GM12873 (cell line): ENCODE data around the gene SYT1.

Source experiments
- TF ChIP-seq, protein P1 (sequence below): IDR thresholded peaks from 2 replicates; pipeline ENCODE4 v1.5.1; 2012; ENCODE audit warnings: low read depth, mild to moderate bottlenecking, moderate library complexity, low read length, control low read depth; ENCODE audit not compliant: insufficient read depth; ENCODE audit errors: missing control alignments

SYT1 gene

DNA sequence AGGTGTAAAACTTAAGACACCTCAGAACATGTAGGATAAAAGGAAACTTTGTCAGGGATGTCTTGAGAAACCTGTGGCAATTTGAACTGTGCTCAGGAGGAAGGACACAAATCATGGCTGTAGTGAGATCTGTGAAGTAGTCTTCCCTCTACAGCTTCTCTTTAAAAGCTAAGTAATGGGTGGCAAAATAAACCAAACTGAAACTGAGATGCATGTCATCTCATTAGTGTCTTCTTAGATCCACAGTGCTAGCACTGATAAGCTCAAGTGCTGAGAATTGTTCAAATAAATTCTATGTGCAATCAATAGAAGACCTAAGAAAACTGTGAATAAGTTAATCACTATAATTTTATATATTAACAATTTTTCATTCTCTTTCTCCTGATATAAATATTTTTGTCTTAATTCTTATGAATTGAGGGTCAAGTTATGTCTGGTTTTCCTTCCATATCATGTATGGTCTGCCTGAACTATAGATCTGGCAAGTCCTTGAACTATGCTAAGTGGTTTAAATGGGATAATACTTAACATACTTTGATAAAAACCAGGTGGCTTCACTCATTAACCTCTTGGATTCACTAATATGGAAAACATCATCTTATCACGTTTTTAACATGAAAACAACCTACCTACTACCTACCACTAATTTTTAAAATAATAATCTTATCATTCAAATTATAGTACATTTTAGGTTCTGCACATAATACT is 27.2 kb downstream of the SYT1 start:
- TF ChIP-seq, protein P1, sequence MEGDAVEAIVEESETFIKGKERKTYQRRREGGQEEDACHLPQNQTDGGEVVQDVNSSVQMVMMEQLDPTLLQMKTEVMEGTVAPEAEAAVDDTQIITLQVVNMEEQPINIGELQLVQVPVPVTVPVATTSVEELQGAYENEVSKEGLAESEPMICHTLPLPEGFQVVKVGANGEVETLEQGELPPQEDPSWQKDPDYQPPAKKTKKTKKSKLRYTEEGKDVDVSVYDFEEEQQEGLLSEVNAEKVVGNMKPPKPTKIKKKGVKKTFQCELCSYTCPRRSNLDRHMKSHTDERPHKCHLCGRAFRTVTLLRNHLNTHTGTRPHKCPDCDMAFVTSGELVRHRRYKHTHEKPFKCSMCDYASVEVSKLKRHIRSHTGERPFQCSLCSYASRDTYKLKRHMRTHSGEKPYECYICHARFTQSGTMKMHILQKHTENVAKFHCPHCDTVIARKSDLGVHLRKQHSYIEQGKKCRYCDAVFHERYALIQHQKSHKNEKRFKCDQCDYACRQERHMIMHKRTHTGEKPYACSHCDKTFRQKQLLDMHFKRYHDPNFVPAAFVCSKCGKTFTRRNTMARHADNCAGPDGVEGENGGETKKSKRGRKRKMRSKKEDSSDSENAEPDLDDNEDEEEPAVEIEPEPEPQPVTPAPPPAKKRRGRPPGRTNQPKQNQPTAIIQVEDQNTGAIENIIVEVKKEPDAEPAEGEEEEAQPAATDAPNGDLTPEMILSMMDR = no peak

DNA sequence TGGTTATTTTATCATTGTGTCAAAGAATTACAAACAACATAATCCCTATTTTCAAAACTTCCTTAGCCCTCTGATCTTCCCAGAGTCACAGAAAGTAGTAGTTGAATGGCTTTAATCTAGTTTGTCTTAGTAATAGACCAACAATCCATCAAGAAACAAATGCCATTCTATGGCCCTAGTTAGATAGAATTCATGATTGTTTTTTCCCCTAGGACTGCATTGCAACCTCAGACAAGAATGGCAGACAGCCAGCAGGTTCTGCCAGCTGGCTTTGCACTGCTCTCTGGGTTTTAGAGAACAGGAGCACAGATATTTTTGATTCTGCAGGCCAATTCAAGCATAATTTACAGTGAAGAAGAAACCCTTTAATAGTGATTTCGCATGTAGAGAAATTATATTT is 33.8 kb downstream of the SYT1 start:
- TF ChIP-seq, protein P1 = no peak

DNA sequence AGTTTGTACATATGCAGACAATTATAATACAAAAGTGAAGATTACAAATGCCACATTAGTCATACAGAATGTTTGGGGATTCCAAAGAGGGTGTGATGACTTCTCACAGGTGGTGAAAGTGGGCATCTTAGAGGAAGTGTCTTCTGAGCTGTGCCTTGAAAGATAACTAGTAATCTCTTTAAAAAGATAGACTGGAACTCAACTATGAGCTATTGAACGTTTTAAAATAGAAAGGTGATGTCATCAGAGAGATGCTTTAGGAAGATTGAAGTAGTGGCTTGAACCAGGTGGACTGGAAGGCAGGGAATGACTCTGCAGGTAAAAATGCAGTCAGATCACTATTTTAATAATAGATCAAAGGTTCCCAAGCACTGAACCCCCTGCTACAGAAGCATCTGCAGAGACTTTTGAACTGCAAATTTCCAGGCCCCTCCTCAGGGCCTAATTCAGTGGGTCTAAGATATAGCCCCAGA is 50.3 kb downstream of the SYT1 start:
- TF ChIP-seq, protein P1 = no peak

DNA sequence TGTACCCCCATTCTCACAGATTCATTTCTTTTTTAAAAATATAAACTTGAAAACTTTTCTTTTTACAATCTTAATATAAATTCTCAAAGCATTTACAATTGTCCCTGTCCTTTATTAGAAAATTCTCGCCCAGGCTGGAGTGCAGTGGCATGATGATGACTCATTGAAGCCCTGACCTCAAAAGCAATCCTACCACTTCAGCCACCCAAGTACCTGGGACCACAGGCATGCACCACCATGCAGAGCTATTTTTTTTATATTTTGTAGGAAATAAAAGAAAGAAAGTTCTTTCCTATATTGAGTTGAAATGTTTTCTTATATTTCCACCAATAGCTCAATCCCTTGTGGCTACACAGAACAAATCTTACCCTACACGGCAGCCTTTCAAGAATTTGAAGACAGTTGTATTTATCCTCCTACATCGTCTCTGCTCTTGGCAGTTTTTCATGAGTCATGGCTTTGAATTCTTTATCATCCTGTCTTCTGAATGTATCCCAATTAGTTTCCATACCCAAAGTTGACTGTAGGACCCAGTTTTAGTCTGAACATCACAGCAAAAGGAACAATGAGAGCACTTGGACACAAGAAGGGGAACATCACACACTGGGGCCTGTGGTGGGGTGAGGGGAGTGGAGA is 52.4 kb downstream of the SYT1 start:
- TF ChIP-seq, protein P1 = no peak

DNA sequence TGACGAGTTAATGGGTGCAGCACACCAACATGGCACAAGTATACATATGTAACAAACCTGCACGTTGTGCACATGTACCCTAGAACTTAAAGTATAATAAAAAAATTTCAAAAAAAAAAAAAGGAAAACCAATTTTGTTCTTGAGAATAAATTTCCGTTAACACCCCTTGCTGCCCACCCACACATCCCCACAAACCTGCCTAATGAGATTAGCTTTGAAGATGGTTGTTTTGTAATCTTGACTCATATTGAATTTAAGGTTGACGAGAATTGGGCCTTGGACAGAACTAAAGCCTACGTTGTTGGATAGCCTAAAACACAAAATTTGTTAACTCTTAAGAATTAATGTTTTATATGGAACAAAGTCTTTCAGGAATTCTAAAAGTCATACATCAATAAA is 52.9 kb downstream of the SYT1 start:
- TF ChIP-seq, protein P1 = no peak

DNA sequence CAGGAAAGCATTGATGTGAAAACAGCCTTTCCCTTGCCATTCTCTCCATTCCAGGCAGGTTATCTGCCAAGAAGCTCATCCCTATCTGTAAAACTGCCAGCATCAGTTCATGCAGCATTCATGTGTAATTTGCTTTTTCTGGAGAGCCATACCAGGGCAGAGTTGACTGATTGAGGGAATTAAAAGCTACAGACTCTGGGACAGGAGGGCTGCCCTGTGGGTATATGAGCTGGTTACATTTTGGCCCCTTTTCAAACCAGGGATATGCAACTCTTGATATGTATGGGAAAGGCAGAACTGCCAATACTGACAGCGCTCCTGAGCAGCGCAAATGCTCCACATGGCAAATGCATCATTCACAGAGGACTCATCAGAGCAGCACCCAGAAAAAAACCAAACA is 53.7 kb downstream of the SYT1 start:
- TF ChIP-seq, protein P1 = no peak

DNA sequence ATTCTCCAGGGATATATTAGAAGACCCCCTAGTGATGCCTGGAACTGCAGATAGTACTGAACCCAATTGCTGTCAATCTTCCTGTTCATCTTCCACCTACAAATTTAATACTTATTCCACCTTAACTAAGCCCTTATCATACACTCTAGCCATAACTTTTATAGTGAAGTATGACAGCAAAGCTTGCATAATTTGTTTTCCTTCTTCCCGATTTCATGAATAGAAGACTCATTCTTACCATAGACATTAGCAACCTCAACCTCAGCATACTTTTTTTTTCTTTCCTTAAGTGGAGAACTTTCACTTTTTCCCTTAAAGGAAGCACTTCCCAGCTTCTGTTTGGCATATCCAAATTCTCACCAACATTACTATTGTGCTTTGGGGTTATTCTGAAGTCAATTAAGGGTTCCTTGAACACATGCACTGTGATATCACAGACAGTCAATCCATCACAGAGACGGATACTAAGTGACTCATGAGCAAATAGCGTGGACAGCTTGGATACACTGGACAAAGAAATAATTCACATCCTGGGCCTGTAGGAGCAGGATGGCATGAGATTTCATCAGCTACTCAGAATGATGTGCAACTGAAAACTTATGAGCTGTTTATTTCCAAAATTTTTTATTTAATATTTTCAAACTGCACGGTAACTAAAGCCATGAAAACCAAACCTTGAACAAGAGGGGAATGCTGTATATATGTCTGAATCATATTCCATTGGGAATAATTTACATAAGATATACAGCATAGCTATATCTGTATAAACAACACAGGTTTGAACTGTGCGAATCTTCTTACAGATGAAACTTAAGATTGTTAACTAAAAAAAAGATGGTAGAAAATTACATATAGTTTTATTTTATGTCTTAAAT is 63.9 kb downstream of the SYT1 start:
- TF ChIP-seq, protein P1 = no peak
